HG02852 (cell line): ENCODE data around the gene DMD.

Experiments
- ATAC-seq: cut with Tn5 transposase; IDR thresholded peaks from one replicate; pipeline ENCODE4 v1.9.1; 2021; ENCODE audit warnings: mild to moderate bottlenecking, moderate library complexity; ENCODE audit not compliant: unreplicated experiment

DMD gene

GRCh38 chrX:31093639-31093975 lies 2117.7 kb downstream of the DMD start:
- peak; percentile 12 for ATAC-seq

- ATAC-seq = peak; percentile 70
Observed at GRCh38 chrX:31092970-31093638, 2118.2 kb downstream of the DMD start.

- peak; percentile 22 for ATAC-seq
Observed at GRCh38 chrX:31092476-31092875, 2118.9 kb downstream of the DMD start.

GRCh38 chrX:31091819-31092218 lies 2119.5 kb downstream of the DMD start:
- no peak for ATAC-seq

GRCh38 chrX:31074522-31074921 lies 2136.8 kb downstream of the DMD start:
- no peak for ATAC-seq

- ATAC-seq = no peak
Observed at GRCh38 chrX:31071725-31072124, 2139.6 kb downstream of the DMD start, which contains the start of gene FTHL17. Gene FTHL17, minus strand, starts transcription at chrX:31072041. Its CDS starts 88 bp downstream, at chrX:31071953.

DNA sequence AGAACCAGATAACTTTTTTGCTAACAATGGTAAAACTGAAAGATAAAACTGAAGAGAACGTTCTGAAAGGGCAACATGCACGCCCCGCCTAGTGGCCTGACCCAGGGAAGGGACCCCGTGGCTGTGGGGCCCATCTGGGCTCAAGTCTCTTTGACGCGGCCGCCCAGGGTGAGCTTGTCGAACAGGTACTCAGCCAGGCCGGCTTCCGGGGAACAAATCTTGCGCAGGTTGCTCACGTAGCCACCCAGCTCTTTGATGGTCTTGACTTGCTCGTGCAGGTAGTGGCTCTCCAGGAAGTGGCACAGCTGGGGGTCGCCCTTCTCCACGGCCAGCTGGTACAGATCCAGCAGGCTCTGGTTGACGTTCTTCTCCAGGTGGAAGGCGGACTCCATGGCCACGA lies 2140.1 kb downstream of the DMD start:
- no peak for ATAC-seq

- ATAC-seq = peak; percentile 65
Observed at GRCh38 chrX:31070057-31070468, 2141.3 kb downstream of the DMD start.
